ENCODE results near the gene CEP126. TPM values are rescaled to one million over a fixed set of nuclear protein-coding genes. Genes with fewer than 3 reads are reported as not detected.

Gene CEP126, protein sequence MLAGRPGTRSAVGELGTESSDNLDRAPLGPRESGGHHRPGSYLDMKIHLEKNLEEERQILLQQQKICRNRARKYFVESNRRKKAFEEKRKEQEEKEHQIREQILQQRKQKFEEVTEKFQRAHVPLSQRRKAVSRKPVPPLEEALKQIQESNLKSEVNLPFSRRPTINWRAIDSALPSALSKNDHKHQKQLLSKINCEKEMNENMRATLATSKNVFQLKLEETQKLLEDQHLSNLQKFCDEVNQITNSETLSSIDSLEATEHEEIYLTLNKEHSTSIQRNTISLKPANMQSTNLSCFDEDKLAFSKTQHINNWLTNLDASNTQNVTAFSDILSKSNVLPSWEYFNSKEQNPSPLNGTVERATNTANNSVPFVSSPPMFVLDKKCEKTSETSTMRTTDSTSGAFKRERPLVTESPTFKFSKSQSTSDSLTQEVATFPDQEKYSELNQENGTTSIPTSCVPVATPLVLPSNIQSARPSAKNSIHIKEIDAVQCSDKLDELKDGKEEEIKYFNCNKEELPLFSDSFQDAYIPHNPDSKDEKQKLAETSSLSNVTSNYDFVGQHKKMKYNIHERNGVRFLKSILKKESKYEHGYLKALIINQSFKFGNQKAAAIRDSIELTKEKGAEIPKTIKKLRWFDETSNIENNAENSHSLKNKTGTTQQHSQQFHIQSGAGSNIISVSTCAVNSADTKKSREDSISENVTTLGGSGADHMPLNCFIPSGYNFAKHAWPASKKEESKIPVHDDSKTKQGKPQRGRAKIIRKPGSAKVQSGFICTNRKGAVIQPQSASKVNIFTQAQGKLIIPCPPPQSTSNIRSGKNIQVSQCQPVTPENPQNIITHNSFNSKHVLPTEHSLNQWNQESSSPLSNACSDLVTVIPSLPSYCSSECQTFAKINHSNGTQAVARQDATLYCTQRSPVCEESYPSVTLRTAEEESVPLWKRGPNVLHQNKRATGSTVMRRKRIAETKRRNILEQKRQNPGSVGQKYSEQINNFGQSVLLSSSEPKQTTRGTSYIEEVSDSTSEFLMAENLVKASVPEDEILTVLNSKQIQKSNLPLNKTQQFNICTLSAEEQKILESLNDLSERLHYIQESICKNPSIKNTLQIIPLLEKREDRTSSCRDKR
- total RNA-seq = 14.7 TPM

GRCh38 chr11:101914738-101915426 lies at the start of gene CEP126:
TSS of gene CEP126 (plus strand) at chr11:101915010. CDS start at chr11:101915285, 275 bp downstream.

DNA sequence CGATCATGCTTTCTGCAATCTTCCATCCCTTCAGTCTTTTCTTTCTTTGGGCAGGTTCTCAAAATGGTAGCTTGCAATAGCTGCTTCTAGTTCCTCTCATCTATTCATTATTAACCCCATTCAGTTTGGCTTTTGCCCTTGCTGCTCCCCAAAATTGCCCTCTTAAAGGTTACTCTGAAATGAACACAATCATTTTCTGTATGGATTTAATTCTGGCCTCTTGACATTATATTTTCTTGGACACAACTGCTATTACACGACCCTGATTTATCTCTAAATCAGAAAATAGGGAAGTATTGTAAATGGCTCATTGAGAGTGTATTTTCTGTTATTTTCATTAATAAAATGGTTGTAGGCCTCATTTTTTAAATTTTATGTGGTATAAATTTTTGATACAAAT lies 1.6 kb downstream of the CEP126 start, which contains the start of gene ANGPTL5:
Gene ANGPTL5 (minus strand): TSS at position 101 of the 400 bp plus-strand sequence. CDS start 8,613 bp downstream, outside the sequence.

GRCh38 chr11:102047305-102047924 lies 132.6 kb downstream of the CEP126 start, which contains the start of gene CFAP300:
TSS of gene CFAP300 (plus strand) at chr11:102047437. CDS start at chr11:102047471, 34 bp downstream.

Other genes starting within 250 kb of the CEP126 start
- 0.31 TPM for gene ANGPTL5, start 1.5 kb downstream of the CEP126 start, total RNA-seq
- 2.5 TPM for gene CFAP300, start 132.4 kb downstream of the CEP126 start, total RNA-seq
- gene YAP1, start 195.4 kb downstream of the CEP126 start, total RNA-seq = 16.0 TPM

Data from parietal lobe (tissue), 1 donor.